ENCODE results near the gene VEGFB. TPM values are rescaled to one million over a fixed set of nuclear protein-coding genes. Genes with fewer than 3 reads are reported as not detected.

Gene VEGFB
- total and polyA plus RNA-seq, 2 donors from 2014 or later, result 77.6 to 157 TPM

DNA sequence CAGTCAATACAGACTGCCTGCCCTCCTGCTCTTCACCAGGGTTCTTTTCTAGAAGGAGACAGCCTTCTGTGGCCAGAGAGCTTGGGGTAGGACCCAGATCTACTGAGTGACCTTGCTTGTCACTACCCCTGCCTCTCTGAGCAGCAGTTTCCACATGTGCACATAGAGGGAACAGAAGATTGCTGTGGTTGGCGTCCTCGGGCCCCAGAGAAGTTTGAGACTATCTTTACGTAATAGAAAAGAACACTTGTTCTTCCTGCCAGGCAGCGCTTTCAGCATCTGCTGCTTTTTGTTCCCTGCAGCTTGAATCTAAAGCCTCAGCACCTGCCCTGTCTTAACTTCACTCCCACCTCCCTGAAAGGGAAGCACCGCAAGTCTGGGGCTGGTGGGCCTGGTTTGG is 4.6 kb downstream of the VEGFB start:
- TF ChIP-seq, protein P1, sequence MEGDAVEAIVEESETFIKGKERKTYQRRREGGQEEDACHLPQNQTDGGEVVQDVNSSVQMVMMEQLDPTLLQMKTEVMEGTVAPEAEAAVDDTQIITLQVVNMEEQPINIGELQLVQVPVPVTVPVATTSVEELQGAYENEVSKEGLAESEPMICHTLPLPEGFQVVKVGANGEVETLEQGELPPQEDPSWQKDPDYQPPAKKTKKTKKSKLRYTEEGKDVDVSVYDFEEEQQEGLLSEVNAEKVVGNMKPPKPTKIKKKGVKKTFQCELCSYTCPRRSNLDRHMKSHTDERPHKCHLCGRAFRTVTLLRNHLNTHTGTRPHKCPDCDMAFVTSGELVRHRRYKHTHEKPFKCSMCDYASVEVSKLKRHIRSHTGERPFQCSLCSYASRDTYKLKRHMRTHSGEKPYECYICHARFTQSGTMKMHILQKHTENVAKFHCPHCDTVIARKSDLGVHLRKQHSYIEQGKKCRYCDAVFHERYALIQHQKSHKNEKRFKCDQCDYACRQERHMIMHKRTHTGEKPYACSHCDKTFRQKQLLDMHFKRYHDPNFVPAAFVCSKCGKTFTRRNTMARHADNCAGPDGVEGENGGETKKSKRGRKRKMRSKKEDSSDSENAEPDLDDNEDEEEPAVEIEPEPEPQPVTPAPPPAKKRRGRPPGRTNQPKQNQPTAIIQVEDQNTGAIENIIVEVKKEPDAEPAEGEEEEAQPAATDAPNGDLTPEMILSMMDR (IDR thresholded peaks at IDR 0.05; ENCODE audit: borderline replicate concordance, extremely low read depth, insufficient read depth), result no peak
- H3K36me3 ChIP-seq (ENCODE audit: control insufficient read depth in 2 of 3, insufficient read depth in 3 of 3, low read length in 3 of 3), result peaks cover 0 to 16% (median 12%) of the 10 kb centered on the region in 3 donors
- H3K9ac ChIP-seq (ENCODE audit: low read length in 3 of 3), result no peak overlapping the region
- intact Hi-C loops (cut with DNase I), result no loop called here
- FAIRE-seq (no peak), DNase-seq (no peak)
- H3K4me1 ChIP-seq (ENCODE audit: control insufficient read depth in 2 of 3, insufficient read depth in 2 of 3, low read depth in 1 of 3, low read length in 3 of 3), result peaks cover 0 to 33% (median 29%) of the 10 kb centered on the region in 3 donors
- no peaks in the 10 kb centered on the region for H3K27me3 ChIP-seq (ENCODE audit: control insufficient read depth, insufficient read depth, low read length)
- H3K9me3 ChIP-seq (ENCODE audit: control insufficient read depth in 2 of 3, insufficient read depth in 1 of 3, low read length in 3 of 3), result no peaks in the 10 kb centered on the region
- H3K4me3 ChIP-seq (ENCODE audit: low read length in 3 of 3), result no peak overlapping the region
- no peak overlapping the region for H3K27ac ChIP-seq (ENCODE audit: low read depth in 2 of 2, low read length in 2 of 2)

DNA sequence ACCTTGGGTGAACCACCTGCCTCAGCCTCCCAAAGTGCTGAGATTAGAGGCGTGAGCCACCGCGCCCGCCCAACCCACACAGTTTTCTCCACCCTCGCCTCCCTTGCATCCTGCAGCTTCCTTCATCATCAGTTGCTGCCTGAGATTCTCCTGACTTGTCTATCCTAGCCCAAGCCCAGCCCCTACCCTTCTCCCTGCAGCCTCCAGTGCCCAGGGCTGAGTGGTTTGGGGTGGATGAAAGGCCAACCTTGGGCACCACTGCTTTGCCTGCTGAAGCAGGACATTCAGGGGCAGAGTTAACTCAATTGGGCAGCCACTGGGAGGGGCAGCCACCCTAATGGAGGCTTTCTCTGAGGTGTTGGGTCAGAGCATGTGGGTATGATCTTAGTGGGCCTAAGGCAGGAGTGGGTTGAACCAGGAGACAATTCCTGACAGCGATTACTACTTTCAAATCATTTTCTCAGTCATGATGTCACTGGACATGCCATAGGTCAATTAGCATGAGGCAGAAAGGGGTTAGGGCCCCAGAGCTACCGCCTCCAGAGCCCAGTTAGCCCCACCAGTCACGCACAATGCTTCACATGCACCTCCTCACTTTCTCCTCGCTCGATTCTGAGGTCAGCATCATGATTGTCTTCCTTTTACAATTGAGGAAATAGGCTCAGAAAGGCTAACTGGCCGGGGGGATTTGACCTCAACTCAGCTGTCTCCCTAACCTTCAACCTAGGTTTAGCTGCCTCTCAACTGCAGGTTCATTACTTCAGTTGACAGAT is 5.5 kb downstream of the VEGFB start:
- H3K27me3 ChIP-seq (ENCODE audit: control insufficient read depth, insufficient read depth, low read length), result no peaks in the 10 kb centered on the region
- no peak for FAIRE-seq
- peak overlapping the region in 2 of 3 donors; percentile 79 to 91 for H3K4me3 ChIP-seq (ENCODE audit: low read length in 3 of 3)
- peak overlapping the region; percentile 100 for H3K27ac ChIP-seq (ENCODE audit: low read depth in 2 of 2, low read length in 2 of 2)
- H3K9me3 ChIP-seq (ENCODE audit: control insufficient read depth in 2 of 3, insufficient read depth in 1 of 3, low read length in 3 of 3), result no peaks in the 10 kb centered on the region
- peaks cover 0 to 33% (median 29%) of the 10 kb centered on the region in 3 donors for H3K4me1 ChIP-seq (ENCODE audit: control insufficient read depth in 2 of 3, insufficient read depth in 2 of 3, low read depth in 1 of 3, low read length in 3 of 3)
- TF ChIP-seq, protein P1 (IDR thresholded peaks at IDR 0.05; ENCODE audit: borderline replicate concordance, extremely low read depth, insufficient read depth), result no peak
- DNase-seq, result no peak
- peak overlapping the region in 2 of 3 donors; percentile 97 to 100 for H3K9ac ChIP-seq (ENCODE audit: low read length in 3 of 3)
- intact Hi-C loops (cut with DNase I), result no loop called here
- peaks cover 0 to 18% (median 12%) of the 10 kb centered on the region in 3 donors for H3K36me3 ChIP-seq (ENCODE audit: control insufficient read depth in 2 of 3, insufficient read depth in 3 of 3, low read length in 3 of 3)

DNA sequence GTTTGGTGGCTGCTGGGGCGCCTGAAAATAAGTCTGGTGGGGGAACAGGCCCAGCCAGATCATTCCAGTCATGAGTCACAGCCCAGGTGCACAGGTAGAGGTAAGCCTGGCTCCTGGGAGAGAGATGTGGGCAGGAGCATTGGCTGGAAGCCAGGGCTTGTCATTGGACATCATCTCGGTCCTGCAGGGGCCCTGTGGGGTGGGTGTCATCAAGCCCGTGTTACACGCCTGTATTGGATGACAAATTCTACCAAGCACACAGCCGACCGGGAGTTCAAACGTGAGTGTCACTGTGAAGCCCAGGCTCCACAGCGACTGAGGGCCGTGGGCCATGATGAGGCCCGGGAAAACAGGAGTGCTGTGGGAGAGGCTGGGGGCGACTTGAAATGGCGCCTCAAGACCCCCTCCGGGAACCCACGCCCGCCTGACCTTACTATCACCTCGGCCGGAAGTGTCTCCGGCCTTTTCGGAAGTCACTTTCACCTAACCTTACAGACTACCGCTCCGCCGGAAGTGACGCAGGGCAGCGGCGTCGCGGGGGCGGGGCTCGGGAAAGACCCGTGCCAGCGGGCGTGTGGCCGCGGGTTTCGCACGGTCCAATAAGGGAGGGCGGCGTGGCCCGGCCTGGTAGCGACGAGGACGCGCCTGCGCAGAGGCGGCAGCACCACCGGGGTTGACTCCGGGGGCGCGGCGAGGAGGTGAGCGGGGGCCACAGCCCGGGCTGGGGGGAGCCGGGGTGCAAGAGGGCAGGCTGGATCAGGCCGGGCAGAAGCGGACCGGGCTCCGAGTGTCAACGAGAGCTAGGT is 6.3 kb downstream of the VEGFB start, which contains the start of gene FKBP2:
Gene FKBP2 (plus strand): TSS at position 661 of the 806 bp plus-strand sequence. CDS start 1,293 bp downstream, outside the sequence.
- H3K27ac ChIP-seq (ENCODE audit: low read depth in 2 of 2, low read length in 2 of 2), result peak within 1 kb of the TSS; percentile 100
- peak within 1 kb of the TSS; percentile 53 to 91 (median 79) for H3K4me3 ChIP-seq (ENCODE audit: low read length in 3 of 3)
- TF ChIP-seq, protein P1 (IDR thresholded peaks at IDR 0.05; ENCODE audit: borderline replicate concordance, extremely low read depth, insufficient read depth), result no peak
- H3K9ac ChIP-seq (ENCODE audit: low read length in 3 of 3), result peak within 1 kb of the TSS; percentile 60 to 100 (median 97)
- FAIRE-seq (no peak), DNase-seq (peak; percentile 98 to 100 (median 99))
- H3K36me3 ChIP-seq (ENCODE audit: control insufficient read depth in 2 of 3, insufficient read depth in 3 of 3, low read length in 3 of 3), result peaks cover 0 to 18% (median 12%) of the 10 kb centered on the region in 3 donors
- no peaks in the 10 kb centered on the region for H3K9me3 ChIP-seq (ENCODE audit: control insufficient read depth in 2 of 3, insufficient read depth in 1 of 3, low read length in 3 of 3)
- intact Hi-C loops (cut with DNase I), result no loop called here
- H3K27me3 ChIP-seq (ENCODE audit: control insufficient read depth, insufficient read depth, low read length), result no peaks in the 10 kb centered on the region
- peaks cover 0 to 37% (median 26%) of the 10 kb centered on the region in 3 donors for H3K4me1 ChIP-seq (ENCODE audit: control insufficient read depth in 2 of 3, insufficient read depth in 2 of 3, low read depth in 1 of 3, low read length in 3 of 3)

Data from kidney (tissue), 14 donors.